ENCODE measurements around the gene CBX4. TPM values are rescaled to one million over a fixed set of nuclear protein-coding genes. Genes with fewer than 3 reads are reported as not detected.

CBX4 gene
- polyA plus RNA-seq, 1 donor = 9.5 TPM

GRCh38 chr17:79813297-79814126 is 25.7 kb downstream of the CBX4 start:
- DNase-seq = no peak

GRCh38 chr17:79812353-79813258 is 26.6 kb downstream of the CBX4 start:
- DNase-seq = no peak

- no peak for DNase-seq
These were observed 27.3 kb downstream of the CBX4 start for GRCh38 chr17:79811868-79812352.

GRCh38 chr17:79811011-79811867 is 28.0 kb downstream of the CBX4 start:
- DNase-seq = no peak

- DNase-seq = no peak
These were observed 28.9 kb downstream of the CBX4 start for GRCh38 chr17:79810130-79811010.

- no peak for DNase-seq
These were observed 29.6 kb downstream of the CBX4 start for GRCh38 chr17:79809530-79810129.

GRCh38 chr17:79808763-79809529 is 30.3 kb downstream of the CBX4 start:
- DNase-seq = no peak

- no peak for DNase-seq
These were observed 32.1 kb downstream of the CBX4 start for GRCh38 chr17:79806863-79807720.

GRCh38 chr17:79806446-79806760 is 32.8 kb downstream of the CBX4 start:
- no peak for DNase-seq

- DNase-seq = no peak
These were observed 34.2 kb downstream of the CBX4 start for GRCh38 chr17:79804856-79805696.

- DNase-seq = no peak
These were observed 35.0 kb downstream of the CBX4 start for GRCh38 chr17:79803997-79804855.

GRCh38 chr17:79803421-79803996 is 35.7 kb downstream of the CBX4 start:
- no peak for DNase-seq

- DNase-seq = no peak
These were observed 36.4 kb downstream of the CBX4 start for GRCh38 chr17:79802736-79803420.

- DNase-seq = no peak
These were observed 37.1 kb downstream of the CBX4 start for GRCh38 chr17:79802039-79802735.
